ENCODE results near the gene ABHD12.

DNA sequence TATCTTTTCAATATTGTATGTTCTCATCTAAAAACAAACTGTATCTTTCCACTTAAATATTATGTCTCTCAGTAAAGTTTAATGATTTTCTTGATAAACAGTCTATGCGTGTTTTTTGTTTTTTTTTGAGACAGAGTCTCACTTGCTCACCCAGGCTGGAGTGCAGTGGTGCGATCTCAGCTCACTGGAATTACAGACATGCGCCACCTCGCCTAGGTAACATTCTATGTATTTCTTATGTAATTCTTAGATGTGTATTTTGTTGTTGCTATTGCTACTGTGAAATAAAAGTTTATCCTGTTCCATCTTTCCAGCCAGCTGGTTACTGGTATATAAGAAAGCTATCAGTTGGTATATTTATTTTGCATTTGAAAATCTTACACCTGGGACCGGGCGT lies 29.4 kb downstream of the ABHD12 start:
- TF ChIP-seq POLR2A (IDR thresholded peaks at IDR 0.05): no peak
- no peak for TF ChIP-seq CTCF (IDR thresholded peaks at IDR 0.05)
- no peak for TF ChIP-seq POLR2AphosphoS5 (IDR thresholded peaks at IDR 0.05)
